ENCODE results near the gene PREX1. TPM values are rescaled to one million over a fixed set of nuclear protein-coding genes. Genes with fewer than 3 reads are reported as not detected.
A peak's percentile ranks its signal among the peaks of the same experiment; 100 is the strongest.

Gene PREX1
- total RNA-seq, 1 donor from 2014 or later, result 11.2 TPM

- Histone ChIP-seq H3K27me3 (ENCODE audit: low read depth) (no peaks in the 10 kb centered on the region), H3K4me3 (no peak overlapping the region), H3K27ac (replicated peaks) (no peak overlapping the region), H3K4me1 (peaks cover 11% of the 10 kb centered on the region), H3K36me3 (peaks cover 36% of the 10 kb centered on the region), H3K9me3 (replicated peaks) (peaks cover 10% of the 10 kb centered on the region)
- intact Hi-C loops (cut with micrococcal nuclease), result loop anchor here (5.0 kb wide), 1 partner anchor 249 kb away; no protein-coding TSS in a partner anchor
- no peak for DNase-seq
- TF ChIP-seq CTCF (IDR thresholded peaks at IDR 0.05; ENCODE audit: borderline replicate concordance), result no peak
Observed at GRCh38 chr20:48658198-48658476, 169.7 kb downstream of the PREX1 start.

DNA sequence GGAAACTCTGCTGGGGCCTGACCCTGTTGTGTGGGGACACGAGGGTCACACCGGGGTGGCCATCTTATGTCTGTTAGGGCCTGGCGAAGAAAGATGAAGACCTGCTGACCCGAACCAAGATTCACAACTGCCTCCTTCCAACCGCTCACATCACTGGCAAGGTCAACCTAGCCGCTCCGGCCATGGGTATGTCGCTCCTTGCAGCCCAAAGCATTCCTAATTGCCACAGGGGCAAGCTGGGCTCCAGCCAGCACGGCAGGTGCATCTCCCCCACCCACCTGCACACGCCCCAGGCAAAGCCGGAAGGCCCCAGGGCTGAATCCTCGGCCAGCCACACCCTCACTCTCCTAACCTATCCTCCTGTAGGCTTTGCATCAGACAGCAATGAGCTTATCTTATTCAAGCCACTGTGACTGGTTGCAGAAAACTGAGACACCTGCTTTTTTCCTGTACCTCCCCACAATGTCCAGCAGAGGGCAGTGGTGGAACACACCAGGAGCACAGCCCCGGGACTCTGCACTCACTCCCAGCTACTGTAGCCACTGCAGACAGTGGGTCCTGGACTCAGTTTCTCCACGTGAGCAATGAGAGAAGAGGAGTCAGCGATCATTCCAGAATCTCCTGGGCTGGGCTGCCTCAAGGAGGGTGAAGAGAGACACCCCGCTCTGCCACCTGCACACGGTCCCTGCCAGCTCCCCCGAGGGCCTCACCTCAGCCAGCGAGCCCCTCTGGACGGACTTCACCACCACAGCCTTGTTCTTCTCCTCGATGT is 170.2 kb downstream of the PREX1 start:
- peak; percentile 52 for DNase-seq
- intact Hi-C loops (cut with micrococcal nuclease), result loop anchor here (5.0 kb wide), 1 partner anchor 250 kb away; no protein-coding TSS in a partner anchor
- H3K27me3 ChIP-seq (ENCODE audit: low read depth), result no peaks in the 10 kb centered on the region
- no peak overlapping the region for H3K4me3 ChIP-seq
- TF ChIP-seq CTCF (IDR thresholded peaks at IDR 0.05; ENCODE audit: borderline replicate concordance), result peak; percentile 97
- peaks cover 11% of the 10 kb centered on the region for H3K4me1 ChIP-seq
- H3K36me3 ChIP-seq, result peaks cover 41% of the 10 kb centered on the region
- peaks cover 10% of the 10 kb centered on the region for H3K9me3 ChIP-seq (replicated peaks)
- no peak overlapping the region for H3K27ac ChIP-seq (replicated peaks)

GRCh38 chr20:48656661-48657211 is 171.1 kb downstream of the PREX1 start:
- Histone ChIP-seq H3K27ac (replicated peaks) (no peak overlapping the region), H3K9me3 (replicated peaks) (peaks cover 10% of the 10 kb centered on the region), H3K27me3 (ENCODE audit: low read depth) (no peaks in the 10 kb centered on the region), H3K36me3 (peaks cover 50% of the 10 kb centered on the region), H3K4me3 (no peak overlapping the region), H3K4me1 (peaks cover 11% of the 10 kb centered on the region)
- no peak for DNase-seq
- intact Hi-C loops (cut with micrococcal nuclease), result loop anchor here (5.0 kb wide), 1 partner anchor 251 kb away; no protein-coding TSS in a partner anchor
- no peak for TF ChIP-seq CTCF (IDR thresholded peaks at IDR 0.05; ENCODE audit: borderline replicate concordance)

DNA sequence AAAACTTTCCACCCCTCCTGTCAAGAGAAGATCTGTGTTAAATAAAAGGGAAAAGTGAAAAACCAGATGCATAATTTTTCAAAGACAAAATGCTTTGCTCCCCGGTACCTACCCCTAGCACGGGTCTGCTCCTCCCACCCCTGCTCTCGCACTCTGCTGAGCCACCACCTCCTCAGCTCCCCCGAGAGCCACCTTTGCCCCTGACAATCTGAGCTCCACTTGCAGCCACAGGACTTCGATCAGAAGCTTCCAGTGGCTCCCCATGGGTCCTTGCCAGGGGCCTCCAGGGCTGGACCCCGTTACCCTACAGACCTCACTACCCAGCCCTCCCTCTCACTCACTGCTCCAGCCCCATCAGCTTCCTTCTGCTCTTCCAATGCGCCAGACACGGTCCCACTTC is 171.7 kb downstream of the PREX1 start:
- intact Hi-C loops (cut with micrococcal nuclease), result loop anchor here (5.0 kb wide), 1 partner anchor 251 kb away; no protein-coding TSS in a partner anchor
- Histone ChIP-seq H3K27ac (replicated peaks) (no peak overlapping the region), H3K27me3 (ENCODE audit: low read depth) (no peaks in the 10 kb centered on the region), H3K4me1 (peaks cover 11% of the 10 kb centered on the region), H3K36me3 (peaks cover 56% of the 10 kb centered on the region), H3K4me3 (no peak overlapping the region), H3K9me3 (replicated peaks) (peaks cover 10% of the 10 kb centered on the region)
- TF ChIP-seq CTCF (IDR thresholded peaks at IDR 0.05; ENCODE audit: borderline replicate concordance), result no peak
- no peak for DNase-seq

DNA sequence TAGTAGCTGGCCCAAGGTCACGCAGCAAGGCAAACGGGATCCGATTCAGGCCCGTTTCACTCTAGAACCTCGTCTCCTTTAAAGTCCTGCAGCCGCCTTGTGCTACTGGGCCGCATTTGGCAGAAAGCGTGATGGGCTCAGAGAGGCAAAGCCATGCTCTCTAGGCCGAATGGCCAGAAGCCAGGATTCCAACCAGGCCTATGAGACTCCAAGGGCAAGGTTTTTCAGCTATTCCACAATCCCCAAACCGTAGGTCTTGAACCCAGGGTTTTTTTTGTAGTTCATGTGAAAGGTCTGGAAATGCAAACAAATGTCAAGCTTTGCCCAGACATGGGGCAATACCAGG is 174.1 kb downstream of the PREX1 start:
- H3K4me1 ChIP-seq, result peaks cover 13% of the 10 kb centered on the region
- peaks cover 53% of the 10 kb centered on the region for H3K36me3 ChIP-seq
- no peak for DNase-seq
- no peaks in the 10 kb centered on the region for H3K27me3 ChIP-seq (ENCODE audit: low read depth)
- H3K27ac ChIP-seq (replicated peaks), result no peak overlapping the region
- intact Hi-C loops (cut with micrococcal nuclease), result no loop called here
- TF ChIP-seq CTCF (IDR thresholded peaks at IDR 0.05; ENCODE audit: borderline replicate concordance), result no peak
- H3K4me3 ChIP-seq, result no peak overlapping the region
- no peaks in the 10 kb centered on the region for H3K9me3 ChIP-seq (replicated peaks)
